HG03066 (cell line): ENCODE measurements around the gene CNN1.
A peak's percentile ranks its signal among the peaks of the same experiment; 100 is the strongest.
"Not testable (repeated sequence)": the region's sequence is repeated elsewhere in the genome, so short reads cannot be mapped to it uniquely, and the experiment has no call there.

Experiments used
- ATAC-seq: cut with Tn5 transposase; IDR thresholded peaks from one replicate; pipeline ENCODE4 v1.9.1; 2021; ENCODE audit warnings: low read depth; ENCODE audit not compliant: unreplicated experiment

The CNN1 gene

GRCh38 chr19:11563532-11563931 is 24.9 kb downstream of the CNN1 start:
- no peak for ATAC-seq

DNA sequence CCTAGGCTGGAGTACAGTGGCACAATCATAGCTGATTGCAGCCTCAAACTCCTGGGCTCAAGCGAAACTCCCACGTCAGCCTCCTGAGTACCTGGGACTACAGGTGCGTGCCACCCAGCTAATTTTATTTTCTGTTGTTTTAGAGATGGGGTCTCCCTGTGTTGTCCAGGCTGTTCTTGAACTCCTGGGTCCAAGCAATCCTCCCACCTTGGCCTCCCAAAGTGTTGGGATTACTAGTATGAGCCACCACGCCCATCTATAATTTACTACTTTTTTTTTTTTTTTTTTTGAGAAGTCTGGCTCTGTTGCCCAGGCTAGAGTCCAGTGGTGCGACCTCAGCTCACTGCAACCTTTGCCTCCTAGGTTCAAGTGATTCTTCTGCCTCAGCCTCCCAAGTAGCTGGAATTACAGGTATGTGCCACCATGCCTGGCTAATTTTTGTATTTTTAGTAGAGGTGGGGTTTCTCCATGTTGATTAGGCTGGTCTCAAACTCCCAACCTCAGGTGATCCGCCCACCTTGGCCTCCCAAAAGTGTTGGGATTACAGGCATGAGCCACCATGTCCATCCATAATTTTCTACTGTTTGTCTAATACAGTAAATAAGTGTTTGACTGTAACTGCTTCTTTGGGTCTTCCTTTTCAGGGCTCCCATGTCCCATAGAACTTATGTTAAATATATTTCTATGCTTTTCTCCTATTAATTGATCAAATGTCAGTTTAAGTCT is 25.6 kb downstream of the CNN1 start:
- ATAC-seq: not testable (repeated sequence)

- ATAC-seq: not testable (repeated sequence)
These were observed 27.0 kb downstream of the CNN1 start for GRCh38 chr19:11565649-11565980.

DNA sequence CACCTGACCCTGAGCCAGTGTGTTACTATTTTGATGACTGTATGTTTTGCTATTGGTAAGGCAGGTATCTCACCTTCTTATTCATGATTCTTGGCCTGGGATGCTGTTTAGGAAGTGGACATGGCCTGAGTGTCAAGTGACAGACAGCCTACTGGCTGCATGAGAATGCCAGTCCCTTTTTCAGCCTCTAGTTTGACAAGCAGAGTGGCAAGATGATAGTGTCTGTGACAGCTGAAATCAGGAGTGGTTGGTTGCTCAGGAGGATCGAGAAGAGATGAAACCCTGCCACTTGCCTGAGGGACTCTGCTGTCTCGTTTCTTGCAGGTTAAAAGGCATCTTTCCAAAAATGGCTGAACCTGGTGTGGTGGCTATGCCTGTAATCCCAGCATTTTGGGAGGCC is 27.5 kb downstream of the CNN1 start:
- ATAC-seq: no peak

- ATAC-seq: no peak
These were observed 31.4 kb downstream of the CNN1 start for GRCh38 chr19:11570039-11570462.

DNA sequence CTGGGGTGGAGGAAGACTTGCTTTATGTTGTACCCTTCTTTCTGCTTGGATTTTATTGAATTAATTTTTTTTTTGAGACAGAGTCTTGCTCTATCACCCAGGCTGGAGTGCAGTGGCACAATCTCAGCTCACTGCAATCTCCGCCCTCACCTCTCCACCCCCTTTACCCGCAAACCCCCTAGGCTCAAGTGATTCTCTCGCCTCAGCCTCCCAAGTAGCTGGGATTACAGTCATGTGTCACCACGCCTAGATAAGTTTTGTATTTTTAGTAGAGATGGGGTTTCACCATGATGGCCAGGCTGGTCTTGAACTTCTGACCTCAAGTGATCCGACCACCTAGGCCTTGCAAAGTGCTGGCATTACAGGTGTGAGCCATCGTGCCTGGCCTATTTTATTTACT is 34.7 kb downstream of the CNN1 start:
- ATAC-seq: not testable (repeated sequence)

DNA sequence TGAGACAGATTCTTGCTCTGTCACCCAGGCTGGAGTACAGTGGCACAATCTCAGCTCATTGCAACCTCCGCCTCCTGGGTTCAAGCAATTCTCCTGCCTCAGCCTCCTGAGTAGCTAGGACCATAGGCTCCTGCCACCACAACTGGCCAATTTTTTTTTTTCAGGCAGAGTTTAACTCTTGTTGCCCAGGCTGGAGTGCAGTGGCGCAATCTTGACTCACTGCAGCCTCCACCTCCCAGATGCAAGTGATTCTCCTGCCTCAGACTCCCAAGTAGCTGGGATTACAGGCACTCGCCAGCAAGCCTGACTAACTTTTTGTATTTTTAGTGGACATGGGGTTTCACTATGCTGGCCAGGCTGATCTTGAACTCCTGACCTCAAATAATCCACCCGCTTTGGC is 35.1 kb downstream of the CNN1 start:
- not testable (repeated sequence) for ATAC-seq

DNA sequence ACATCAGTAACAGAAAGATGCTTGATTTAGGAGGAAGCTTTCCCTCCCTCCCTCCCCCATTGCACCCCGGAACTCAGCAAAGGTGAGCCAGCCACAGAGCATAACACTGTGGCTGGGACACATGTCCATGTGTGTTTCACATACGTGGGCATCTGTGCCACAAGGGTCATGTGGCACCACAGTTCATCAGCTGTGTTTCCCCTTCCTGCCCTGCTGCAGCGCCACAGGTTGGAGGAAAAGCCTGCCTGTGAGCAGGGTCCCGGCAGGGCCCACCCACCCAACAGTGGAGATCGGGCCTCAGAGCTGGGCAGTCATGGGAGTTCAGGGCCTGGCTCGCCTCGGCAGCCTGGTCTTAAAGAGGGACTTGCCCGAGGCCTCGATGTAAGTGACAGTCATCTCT is 36.0 kb downstream of the CNN1 start:
- no peak for ATAC-seq

GRCh38 chr19:11576227-11576626 is 37.6 kb downstream of the CNN1 start:
- ATAC-seq: no peak

DNA sequence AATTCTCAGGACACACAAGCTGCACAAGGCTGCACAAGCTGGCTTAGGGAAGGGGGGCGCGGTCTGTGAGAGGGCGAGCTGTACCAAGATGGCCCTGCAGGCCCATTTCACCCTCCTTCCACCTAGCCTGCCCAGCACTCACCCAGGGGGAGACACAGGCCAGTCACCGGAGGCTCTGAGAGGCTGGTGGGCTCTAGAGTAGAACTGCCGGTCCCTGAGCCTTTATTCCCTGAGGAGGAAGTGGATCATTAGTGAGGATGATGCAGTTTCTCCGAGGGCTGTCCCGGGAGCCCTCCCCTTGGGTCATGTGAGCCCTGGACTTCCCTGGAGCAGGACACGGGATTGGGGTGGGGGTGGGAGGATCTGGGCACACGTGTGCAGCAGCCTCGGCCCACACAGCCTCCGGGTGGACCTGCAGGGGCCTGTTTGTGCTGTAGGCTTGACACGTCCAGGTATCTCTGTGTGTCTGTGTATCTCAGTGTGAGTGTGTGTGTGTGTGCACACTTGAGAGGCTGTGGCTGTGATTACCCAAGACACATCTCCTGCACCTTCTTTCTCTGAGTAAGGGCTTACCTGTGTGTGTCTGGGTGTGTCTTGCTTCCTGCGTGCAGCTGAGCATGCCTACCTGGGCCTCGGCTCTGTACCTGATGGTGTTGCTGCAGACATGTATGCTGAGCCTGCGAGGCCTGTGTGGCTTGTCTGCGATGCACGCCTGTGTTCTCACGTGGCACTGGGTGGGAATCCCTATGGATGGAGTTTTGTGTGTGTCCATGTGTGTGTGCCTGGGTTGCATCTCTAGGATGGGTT is 39.0 kb downstream of the CNN1 start, which contains the start of gene ACP5:
TSS of gene ACP5 (minus strand) at position 195 of the 807 bp plus-strand sequence. CDS start 328 bp downstream, outside the sequence.
- no peak for ATAC-seq

- no peak for ATAC-seq
These were observed 39.8 kb downstream of the CNN1 start for GRCh38 chr19:11578258-11579142.

DNA sequence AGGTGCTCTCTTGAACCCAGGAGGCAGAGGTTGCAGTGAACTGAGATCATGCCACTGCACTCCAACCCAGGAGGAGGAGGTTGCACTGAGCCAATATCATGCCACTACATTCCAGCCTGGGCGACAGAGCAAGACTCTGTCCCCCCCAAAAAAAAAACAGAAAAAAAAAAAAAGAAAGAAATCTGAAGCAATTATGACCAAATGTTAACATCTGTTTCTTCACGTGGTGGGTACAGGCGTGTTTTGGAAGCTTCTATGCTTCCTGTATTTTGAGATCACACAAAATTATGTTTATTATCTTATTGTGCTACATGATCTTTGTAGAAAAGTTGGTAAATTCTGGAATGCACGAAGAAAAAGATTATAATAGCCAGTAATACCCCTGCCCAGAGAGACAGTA is 41.5 kb downstream of the CNN1 start:
- ATAC-seq: no peak

DNA sequence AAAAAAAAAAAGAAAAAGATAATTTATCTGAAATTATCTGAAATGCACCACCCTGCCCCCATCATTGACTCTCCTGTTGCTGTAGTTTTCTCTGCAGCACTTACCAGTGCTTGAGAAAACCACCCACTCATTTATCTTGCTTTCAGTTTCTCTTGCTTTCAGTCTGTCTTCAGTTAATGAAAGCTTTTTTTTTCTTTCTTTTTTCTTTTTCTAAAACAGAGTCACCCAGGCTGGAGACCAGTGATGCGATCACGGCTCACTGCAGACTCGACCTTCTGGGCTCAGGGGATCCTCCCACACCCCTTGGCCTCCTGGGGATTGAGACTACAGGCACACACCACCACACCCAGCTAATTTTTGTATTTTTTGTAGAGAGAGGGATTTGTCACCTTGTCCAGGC is 43.1 kb downstream of the CNN1 start:
- ATAC-seq: peak; percentile 73

DNA sequence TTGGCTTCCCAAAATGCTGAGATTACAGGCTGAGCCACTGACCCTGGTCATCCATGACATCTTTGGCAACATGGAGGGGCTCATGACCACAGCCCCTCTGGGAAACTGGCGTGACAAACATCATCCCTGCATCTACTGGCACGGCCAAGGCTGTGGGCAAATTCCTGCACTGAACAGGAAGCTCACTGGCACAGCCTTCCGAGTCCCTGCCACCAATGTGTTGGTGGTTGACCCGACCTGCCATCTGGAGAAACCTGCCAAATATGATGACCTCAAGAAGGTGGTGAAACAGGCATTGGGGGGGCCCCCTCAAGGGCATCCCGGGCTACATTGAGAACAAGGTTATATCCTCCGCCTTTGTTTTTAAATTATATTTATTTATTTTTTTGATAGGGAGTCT is 47.7 kb downstream of the CNN1 start:
- no peak for ATAC-seq

GRCh38 chr19:11587302-11587974 is 48.8 kb downstream of the CNN1 start:
- ATAC-seq: no peak

GRCh38 chr19:11587975-11588631 is 49.5 kb downstream of the CNN1 start:
- no peak for ATAC-seq

- no peak for ATAC-seq
These were observed 55.4 kb downstream of the CNN1 start for GRCh38 chr19:11594084-11594483.

- no peak for ATAC-seq
These were observed 57.5 kb downstream of the CNN1 start for GRCh38 chr19:11596156-11596555.

DNA sequence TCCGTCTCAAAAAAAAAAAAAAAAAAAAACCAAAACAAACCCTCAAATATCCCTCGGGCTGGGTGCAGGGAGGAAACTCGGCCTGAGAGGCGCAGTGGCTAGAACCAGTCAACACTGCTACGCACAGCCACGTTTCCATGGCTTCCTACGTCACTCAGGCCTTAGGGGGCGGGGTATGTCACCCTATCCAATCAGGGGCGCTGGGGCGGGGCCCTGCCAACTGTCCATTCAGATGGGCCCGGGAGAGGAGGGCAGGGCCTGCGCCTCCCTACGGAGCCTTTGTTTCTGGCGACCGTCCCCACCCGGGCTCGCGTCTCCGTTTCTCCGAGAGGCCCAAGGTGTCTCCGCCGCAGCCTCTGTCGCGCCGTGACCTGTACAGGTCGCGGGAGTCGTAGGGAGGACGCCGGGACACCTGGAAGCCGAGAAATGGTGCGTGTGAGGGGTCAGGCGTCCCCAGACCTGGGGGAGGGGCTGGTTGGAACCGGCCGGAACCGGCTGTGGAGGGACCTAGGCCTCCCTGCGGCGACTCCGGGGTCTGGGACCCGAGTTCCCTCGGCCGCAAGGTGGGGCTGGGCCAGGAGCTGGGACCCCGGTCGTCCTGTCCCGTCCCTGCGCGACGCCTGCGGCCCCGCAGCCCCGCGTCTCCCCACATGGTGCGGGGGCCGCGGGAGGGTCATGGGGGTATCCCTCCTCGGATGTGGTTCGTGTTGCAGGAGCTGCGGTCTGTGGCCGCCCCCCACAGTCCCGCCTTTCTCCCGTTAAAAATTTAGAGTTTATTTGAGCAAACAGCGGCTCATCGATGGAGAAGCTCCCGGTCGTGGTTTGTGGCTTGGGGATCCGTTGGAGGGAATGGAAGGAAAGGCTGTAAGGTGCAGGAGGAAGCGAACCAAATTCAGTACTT is 58.8 kb downstream of the CNN1 start, which contains the start of gene ZNF627:
TSS of gene ZNF627 (plus strand) at position 282 of the 901 bp plus-strand sequence. CDS start at position 427, 145 bp downstream.
- peak; percentile 94 for ATAC-seq
